ENCODE results near the gene TBC1D9B.

Gene TBC1D9B

GRCh38 chr5:179878222-179879002 lies 29.3 kb downstream of the TBC1D9B start:
- in situ Hi-C loops (cut with HindIII; ENCODE audit: low pct_ligation_motif_present, low sequenced_read_pairs) = no loop called here
- H3K27me3 ChIP-seq (replicated peaks) = no peaks in the 10 kb centered on the region
- no peak overlapping the region for H3K27ac ChIP-seq
- no peak for TF ChIP-seq CTCF (IDR thresholded peaks at IDR 0.05; ENCODE audit: low read depth, low read length, missing control alignments)
- peaks cover 16% of the 10 kb centered on the region for H3K36me3 ChIP-seq (replicated peaks)
- H3K4me3 ChIP-seq (ENCODE audit: low read depth, low read length) = no peak overlapping the region
- no peak for DNase-seq

GRCh38 chr5:179876610-179876952 lies 31.1 kb downstream of the TBC1D9B start:
- Histone ChIP-seq H3K4me3 (ENCODE audit: low read depth, low read length) (no peak overlapping the region), H3K36me3 (replicated peaks) (peaks cover 22% of the 10 kb centered on the region), H3K27ac (no peak overlapping the region), H3K27me3 (replicated peaks) (no peaks in the 10 kb centered on the region)
- no peak for TF ChIP-seq CTCF (IDR thresholded peaks at IDR 0.05; ENCODE audit: low read depth, low read length, missing control alignments)
- no peak for DNase-seq
- in situ Hi-C loops (cut with HindIII; ENCODE audit: low pct_ligation_motif_present, low sequenced_read_pairs) = no loop called here

- Histone ChIP-seq H3K4me3 (ENCODE audit: low read depth, low read length) (no peak overlapping the region), H3K27ac (no peak overlapping the region), H3K27me3 (replicated peaks) (no peaks in the 10 kb centered on the region), H3K36me3 (replicated peaks) (peaks cover 26% of the 10 kb centered on the region)
- in situ Hi-C loops (cut with HindIII; ENCODE audit: low pct_ligation_motif_present, low sequenced_read_pairs) = no loop called here
- DNase-seq = no peak
- TF ChIP-seq CTCF (IDR thresholded peaks at IDR 0.05; ENCODE audit: low read depth, low read length, missing control alignments) = no peak
These were observed 31.7 kb downstream of the TBC1D9B start for GRCh38 chr5:179875741-179876609.

- TF ChIP-seq CTCF (IDR thresholded peaks at IDR 0.05; ENCODE audit: low read depth, low read length, missing control alignments) = no peak
- Histone ChIP-seq H3K36me3 (replicated peaks) (peaks cover 38% of the 10 kb centered on the region), H3K27ac (no peak overlapping the region), H3K4me3 (ENCODE audit: low read depth, low read length) (no peak overlapping the region), H3K27me3 (replicated peaks) (no peaks in the 10 kb centered on the region)
- in situ Hi-C loops (cut with HindIII; ENCODE audit: low pct_ligation_motif_present, low sequenced_read_pairs) = no loop called here
- no peak for DNase-seq
These were observed 33.0 kb downstream of the TBC1D9B start for GRCh38 chr5:179874536-179875292.

GRCh38 chr5:179874136-179874535 lies 33.6 kb downstream of the TBC1D9B start:
- DNase-seq = no peak
- Histone ChIP-seq H3K36me3 (replicated peaks) (peaks cover 44% of the 10 kb centered on the region), H3K27me3 (replicated peaks) (no peaks in the 10 kb centered on the region), H3K4me3 (ENCODE audit: low read depth, low read length) (no peak overlapping the region), H3K27ac (no peak overlapping the region)
- no peak for TF ChIP-seq CTCF (IDR thresholded peaks at IDR 0.05; ENCODE audit: low read depth, low read length, missing control alignments)
- in situ Hi-C loops (cut with HindIII; ENCODE audit: low pct_ligation_motif_present, low sequenced_read_pairs) = no loop called here

Data from brain microvascular endothelial cell (primary cell).